Measurements from ENCODE around the gene SRR.

The SRR gene

GRCh38 chr17:2365132-2365531, 61.4 kb downstream of the SRR start:
- Histone ChIP-seq H3F3A (ENCODE audit: low read depth) (no peaks in the 10 kb centered on the region), H3K36me3 (ENCODE audit: insufficient read depth, low read length) (peaks cover 6% of the 10 kb centered on the region; the same call in 1 of the 2 replicates), H3K4me2 (ENCODE audit: low read depth, low read length, poor library complexity, severe bottlenecking) (no peak overlapping the region), H3K79me2 (ENCODE audit: insufficient read depth, low read length) (no peaks in the 10 kb centered on the region), H3K9me2 (replicated peaks; ENCODE audit: low read depth, low read length) (no peaks in the 10 kb centered on the region), H2AFZ (ENCODE audit: low read length) (no peak overlapping the region), H3K4me3 (ENCODE audit: low read length, poor library complexity, severe bottlenecking) (no peak overlapping the region), H3K9me3 (ENCODE audit: insufficient read depth, low read depth, low read length) (no peaks in the 10 kb centered on the region), H3K4me1 (ENCODE audit: insufficient read depth, low read length, poor library complexity, severe bottlenecking) (peaks cover 6% of the 10 kb centered on the region), H4K20me1 (ENCODE audit: insufficient read depth, low read length, poor library complexity, severe bottlenecking) (no peaks in the 10 kb centered on the region), H3K27me3 (ENCODE audit: insufficient read depth, low read length, poor library complexity, severe bottlenecking) (no peaks in the 10 kb centered on the region), H3K9ac (ENCODE audit: low read depth, low read length, poor library complexity, severe bottlenecking) (no peak overlapping the region)
- no peak for TF ChIP-seq EZH2phosphoT487 (IDR thresholded peaks at IDR 0.05; ENCODE audit: borderline replicate concordance)
- TF ChIP-seq CTCF (conservative IDR thresholded peaks at IDR 0.05; ENCODE audit: low read length): no peak

GRCh38 chr17:2366747-2367494, 63.2 kb downstream of the SRR start:
- Histone ChIP-seq H3K9me3 (ENCODE audit: insufficient read depth, low read depth, low read length) (no peaks in the 10 kb centered on the region), H3K9ac (ENCODE audit: low read depth, low read length, poor library complexity, severe bottlenecking) (no peak overlapping the region), H3K4me3 (ENCODE audit: low read length, poor library complexity, severe bottlenecking) (no peak overlapping the region), H4K20me1 (ENCODE audit: insufficient read depth, low read length, poor library complexity, severe bottlenecking) (no peaks in the 10 kb centered on the region), H3K36me3 (ENCODE audit: insufficient read depth, low read length) (peaks cover 6% of the 10 kb centered on the region; the same call in 1 of the 2 replicates), H3K79me2 (ENCODE audit: insufficient read depth, low read length) (no peaks in the 10 kb centered on the region), H2AFZ (ENCODE audit: low read length) (no peak overlapping the region), H3K9me2 (replicated peaks; ENCODE audit: low read depth, low read length) (no peaks in the 10 kb centered on the region), H3K4me2 (ENCODE audit: low read depth, low read length, poor library complexity, severe bottlenecking) (no peak overlapping the region), H3K4me1 (ENCODE audit: insufficient read depth, low read length, poor library complexity, severe bottlenecking) (peaks cover 6% of the 10 kb centered on the region), H3K27me3 (ENCODE audit: insufficient read depth, low read length, poor library complexity, severe bottlenecking) (no peaks in the 10 kb centered on the region), H3F3A (ENCODE audit: low read depth) (no peaks in the 10 kb centered on the region)
- no peak for TF ChIP-seq EZH2phosphoT487 (IDR thresholded peaks at IDR 0.05; ENCODE audit: borderline replicate concordance)
- TF ChIP-seq CTCF (conservative IDR thresholded peaks at IDR 0.05; ENCODE audit: low read length): no peak

GRCh38 chr17:2368359-2368758, 64.6 kb downstream of the SRR start:
- Histone ChIP-seq H3K4me1 (ENCODE audit: insufficient read depth, low read length, poor library complexity, severe bottlenecking) (peaks cover 6% of the 10 kb centered on the region), H3K4me3 (ENCODE audit: low read length, poor library complexity, severe bottlenecking) (no peak overlapping the region), H3K36me3 (ENCODE audit: insufficient read depth, low read length) (peaks cover 6% of the 10 kb centered on the region; the same call in 1 of the 2 replicates), H3K27me3 (ENCODE audit: insufficient read depth, low read length, poor library complexity, severe bottlenecking) (no peaks in the 10 kb centered on the region), H3K9me2 (replicated peaks; ENCODE audit: low read depth, low read length) (no peaks in the 10 kb centered on the region), H3K4me2 (ENCODE audit: low read depth, low read length, poor library complexity, severe bottlenecking) (no peak overlapping the region), H2AFZ (ENCODE audit: low read length) (no peak overlapping the region), H3F3A (ENCODE audit: low read depth) (no peaks in the 10 kb centered on the region), H4K20me1 (ENCODE audit: insufficient read depth, low read length, poor library complexity, severe bottlenecking) (no peaks in the 10 kb centered on the region), H3K79me2 (ENCODE audit: insufficient read depth, low read length) (no peaks in the 10 kb centered on the region), H3K9me3 (ENCODE audit: insufficient read depth, low read depth, low read length) (no peaks in the 10 kb centered on the region), H3K9ac (ENCODE audit: low read depth, low read length, poor library complexity, severe bottlenecking) (no peak overlapping the region)
- TF ChIP-seq CTCF (conservative IDR thresholded peaks at IDR 0.05; ENCODE audit: low read length): no peak
- no peak for TF ChIP-seq EZH2phosphoT487 (IDR thresholded peaks at IDR 0.05; ENCODE audit: borderline replicate concordance)

Data from Loucy (cell line).